Progenitor cell of endocrine pancreas (in vitro differentiated cells): ENCODE data around the gene EIF2S1. TPM values are rescaled to one million over a fixed set of nuclear protein-coding genes. Genes with fewer than 3 reads are reported as not detected.

ENCODE experiments used
- DNase-seq: peaks from one replicate; pipeline ENCODE4 v3.0.0; 2021; ENCODE audit warnings: low spot score; ENCODE audit not compliant: unreplicated experiment
- H3K27ac Mint-ChIP-seq: 2 replicates; pipeline ENCODE4 v1.8.0; 2021; ENCODE audit warnings: mild to moderate bottlenecking, moderate library complexity, mixed read lengths
- H3K27me3 Mint-ChIP-seq: 2 replicates; pipeline ENCODE4 v1.8.0; 2021; ENCODE audit warnings: mixed read lengths
- H3K36me3 Mint-ChIP-seq: 2 replicates; pipeline ENCODE4 v1.8.0; 2022; ENCODE audit warnings: mixed read lengths; ENCODE audit not compliant: insufficient read depth
- H3K4me1 Mint-ChIP-seq: 2 replicates; pipeline ENCODE4 v1.8.0; 2021; ENCODE audit warnings: low read depth, mixed read lengths
- H3K4me3 Mint-ChIP-seq: 2 replicates; pipeline ENCODE4 v1.8.0; 2021; ENCODE audit warnings: low read depth, mild to moderate bottlenecking, moderate library complexity, mixed read lengths
- H3K9me3 Mint-ChIP-seq: 2 replicates; pipeline ENCODE4 v1.8.0; 2021; ENCODE audit warnings: low read depth, mixed read lengths
- CTCF ChIP-seq: fragments of 200-600 bp; sonication (generic); IDR thresholded peaks from one replicate; pipeline ENCODE4 v1.5.0; 2021; ENCODE audit warnings: antibody characterized with exemption, mild to moderate bottlenecking; ENCODE audit not compliant: unreplicated experiment
- total RNA-seq: library from RNA; stranded (reverse); gene quantifications from 2 replicates; pipeline ENCODE4 v1.2.1, GENCODE V29; 2021

Gene EIF2S1
- total RNA-seq, 1 donor from 2014 or later, result 73.6 TPM

- Mint-ChIP-seq H3K27me3 (no peaks in the 10 kb centered on the region), H3K36me3 (peaks cover 21% of the 10 kb centered on the region), H3K27ac (no peak overlapping the region), H3K4me1 (no peaks in the 10 kb centered on the region), H3K9me3 (no peaks in the 10 kb centered on the region), H3K4me3 (no peak overlapping the region)
- TF ChIP-seq CTCF, result no peak
- DNase-seq, result no peak
Observed at GRCh38 chr14:67345583-67345982, 14.5 kb upstream of the EIF2S1 start.

- Mint-ChIP-seq H3K36me3 (peaks cover 8% of the 10 kb centered on the region), H3K27me3 (no peaks in the 10 kb centered on the region), H3K27ac (no peak overlapping the region), H3K9me3 (no peaks in the 10 kb centered on the region), H3K4me3 (no peak overlapping the region), H3K4me1 (peaks cover 4% of the 10 kb centered on the region)
- no peak for DNase-seq
- TF ChIP-seq CTCF, result no peak
Observed at GRCh38 chr14:67352055-67352454, 8.1 kb upstream of the EIF2S1 start.

GRCh38 chr14:67357186-67357968 is 2.8 kb upstream of the EIF2S1 start:
- no peak for DNase-seq
- no peak for TF ChIP-seq CTCF
- H3K4me3 Mint-ChIP-seq, result peak overlapping the region; percentile 97
- peak overlapping the region; percentile 62 for H3K27ac Mint-ChIP-seq
- no peaks in the 10 kb centered on the region for H3K27me3 Mint-ChIP-seq
- peaks cover 2% of the 10 kb centered on the region for H3K36me3 Mint-ChIP-seq
- peaks cover 33% of the 10 kb centered on the region for H3K4me1 Mint-ChIP-seq
- H3K9me3 Mint-ChIP-seq, result no peaks in the 10 kb centered on the region

GRCh38 chr14:67357969-67358354 is 2.2 kb upstream of the EIF2S1 start:
- H3K27ac Mint-ChIP-seq, result peak overlapping the region; percentile 62
- peaks cover 33% of the 10 kb centered on the region for H3K4me1 Mint-ChIP-seq

More at GRCh38 chr14:67357969-67358354, 2.2 kb upstream of the EIF2S1 start:
- Mint-ChIP-seq H3K4me3 (peak overlapping the region; percentile 97), H3K9me3 (no peaks in the 10 kb centered on the region), H3K36me3 (no peaks in the 10 kb centered on the region), H3K27me3 (no peaks in the 10 kb centered on the region)
- DNase-seq, result no peak
- no peak for TF ChIP-seq CTCF
